ENCODE data around the gene ABHD18.
"Not testable (repeated sequence)": the region's sequence is repeated elsewhere in the genome, so short reads cannot be mapped to it uniquely, and the experiment has no call there.

Gene ABHD18

DNA sequence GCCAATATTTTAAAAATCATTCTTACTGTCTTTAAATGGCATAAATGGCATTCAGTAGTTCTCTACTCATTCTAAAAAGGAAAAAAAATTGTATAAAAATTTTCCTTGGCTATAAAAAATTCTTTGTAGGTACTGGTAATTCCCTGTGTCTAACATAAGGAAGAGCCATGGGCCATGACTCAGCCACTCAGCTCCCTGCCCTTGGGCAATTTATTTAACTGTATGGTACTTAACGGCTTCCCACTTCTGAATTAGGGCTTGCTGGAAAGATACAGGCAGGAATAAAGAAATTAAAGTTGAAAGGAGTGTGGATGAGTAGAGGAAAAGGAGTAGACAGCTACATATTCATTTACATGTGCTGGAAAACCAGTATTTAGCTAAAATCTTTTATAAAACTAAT, 30.6 kb downstream of the ABHD18 start:
- DNase-seq = no peak

DNA sequence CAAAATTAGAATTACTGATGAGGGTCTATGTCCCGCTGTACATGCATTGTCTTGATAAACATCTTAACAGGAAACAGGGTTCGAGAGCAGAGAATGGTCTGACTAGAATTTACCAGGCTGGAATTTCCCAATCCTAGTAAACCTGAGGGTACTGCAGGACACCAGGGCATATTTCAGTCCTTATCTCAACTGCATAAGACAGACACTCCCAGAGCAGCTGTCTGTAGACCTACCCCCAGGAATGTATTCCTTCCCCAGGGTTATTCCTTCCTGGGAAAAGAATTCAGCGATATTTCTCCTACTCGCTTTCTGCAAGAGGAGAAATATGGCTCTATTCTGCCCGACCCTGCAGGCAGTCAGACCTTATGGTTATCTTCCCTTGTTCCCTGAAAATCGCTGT, 31.3 kb downstream of the ABHD18 start:
- DNase-seq = not testable (repeated sequence)

DNA sequence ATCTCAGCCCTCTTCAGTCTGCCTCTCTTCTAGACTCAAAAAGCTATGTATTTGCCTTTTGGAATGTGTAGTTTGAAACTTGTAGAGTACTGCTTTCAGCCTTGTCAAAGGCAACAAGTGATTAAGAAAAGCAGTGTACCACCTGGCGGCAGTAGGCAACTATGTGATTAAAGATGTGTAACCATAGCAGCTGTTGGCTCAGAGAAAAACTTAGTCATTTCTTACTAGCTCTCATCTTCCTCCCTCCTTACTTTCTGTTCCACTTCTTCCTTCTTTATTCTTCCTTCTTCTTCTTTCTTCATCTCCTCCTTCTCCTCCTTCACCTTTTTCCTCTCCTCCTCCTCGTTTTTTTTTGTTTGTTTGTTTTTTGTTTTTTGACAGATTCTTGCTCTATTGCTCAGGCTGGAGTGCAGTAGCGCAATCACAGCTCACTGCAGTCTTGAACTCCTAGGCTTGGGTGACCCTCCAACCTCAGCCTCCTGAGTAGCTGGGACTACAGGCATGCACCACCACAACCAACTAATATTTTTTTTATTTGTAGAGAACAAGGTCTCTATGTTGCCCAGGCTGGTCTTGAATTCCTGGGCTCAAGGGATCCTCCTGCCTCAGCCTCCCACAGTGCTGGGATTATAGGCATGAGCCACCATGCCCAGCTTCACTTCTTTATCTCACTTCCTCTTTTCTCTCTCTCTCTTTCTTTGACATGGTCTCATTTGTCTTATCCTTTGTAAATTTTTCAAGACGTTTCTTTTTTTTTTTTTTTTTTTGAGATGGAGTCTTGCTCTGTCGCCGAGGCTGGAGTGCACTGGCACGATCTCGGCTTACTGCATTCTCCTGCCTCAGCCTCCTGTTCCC, 32.6 kb downstream of the ABHD18 start:
- DNase-seq = peak; percentile 95

DNA sequence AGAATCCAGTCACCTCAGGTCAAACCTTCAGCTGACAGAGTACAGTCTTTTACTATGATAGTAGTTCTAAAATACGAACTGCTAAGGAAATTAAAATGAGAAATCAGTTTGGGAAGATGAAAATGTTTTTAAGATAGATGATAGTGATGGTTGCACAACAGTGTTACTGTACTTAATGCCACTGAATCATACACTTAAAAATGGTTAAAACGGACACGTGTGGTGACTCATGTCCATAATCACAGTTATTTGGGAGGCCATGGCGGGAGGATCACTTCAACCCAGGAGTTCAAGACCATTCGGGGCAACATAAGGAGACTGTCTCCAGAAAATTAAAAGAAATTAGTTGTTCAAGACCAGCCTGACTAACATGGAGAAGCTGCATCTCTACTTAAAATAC, 41.4 kb downstream of the ABHD18 start:
- DNase-seq = peak; percentile 73

GRCh38 chr4:128009428-128009827, 44.2 kb downstream of the ABHD18 start:
- DNase-seq = peak; percentile 31

- no peak for DNase-seq
Measured at GRCh38 chr4:128025319-128025718, 60.1 kb downstream of the ABHD18 start.

DNA sequence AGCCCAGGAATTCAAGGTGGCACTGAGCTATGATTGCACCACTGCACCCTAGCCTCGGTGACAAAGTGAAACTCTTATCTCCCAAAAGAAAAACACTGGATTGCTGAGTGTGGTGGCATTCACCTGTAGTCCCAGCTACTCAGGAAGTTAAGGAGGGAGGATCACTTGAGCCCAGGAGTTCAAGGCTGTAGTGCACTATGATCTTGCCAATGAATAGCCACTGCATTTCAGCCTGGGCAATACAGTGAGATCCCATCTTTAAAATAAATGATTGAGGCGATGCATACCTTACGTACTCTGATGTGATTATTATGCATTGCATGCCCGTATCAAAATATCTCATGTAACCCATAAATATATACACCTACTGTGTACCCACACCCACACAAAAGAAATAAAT, 64.7 kb downstream of the ABHD18 start:
- no peak for DNase-seq

DNA sequence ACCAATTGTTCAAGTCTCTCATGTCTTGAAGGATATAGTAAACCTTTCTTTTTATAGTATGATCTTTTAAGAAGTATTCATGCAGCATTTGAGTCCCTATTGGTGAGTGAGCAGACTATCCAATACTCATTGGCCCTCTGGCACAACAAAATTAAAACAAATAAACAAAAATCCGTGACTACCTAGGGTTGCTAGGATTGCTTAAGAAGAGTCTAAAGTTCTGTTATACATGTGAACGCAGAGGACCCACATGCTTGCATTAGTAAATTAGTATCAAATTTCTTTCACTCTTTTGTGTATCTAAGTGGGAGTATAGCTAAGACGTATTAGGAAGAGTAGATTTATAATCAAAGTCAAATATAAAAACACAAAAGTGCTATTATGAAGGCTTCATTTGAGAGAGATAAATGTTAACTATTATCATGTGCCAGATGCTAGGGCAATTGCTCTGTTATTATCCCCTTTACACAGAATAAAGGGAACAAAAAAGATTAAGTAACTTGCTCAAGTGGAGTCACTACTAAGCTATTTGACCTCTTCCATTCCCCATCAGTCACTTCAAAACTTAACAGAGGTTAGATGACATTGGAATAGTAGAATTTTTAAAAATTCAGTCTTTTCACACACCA, 66.7 kb downstream of the ABHD18 start:
- no peak for DNase-seq

GRCh38 chr4:128039568-128039967, 74.4 kb downstream of the ABHD18 start:
- no peak for DNase-seq

GRCh38 chr4:128047019-128047418, 81.8 kb downstream of the ABHD18 start:
- DNase-seq = not testable (repeated sequence)

DNA sequence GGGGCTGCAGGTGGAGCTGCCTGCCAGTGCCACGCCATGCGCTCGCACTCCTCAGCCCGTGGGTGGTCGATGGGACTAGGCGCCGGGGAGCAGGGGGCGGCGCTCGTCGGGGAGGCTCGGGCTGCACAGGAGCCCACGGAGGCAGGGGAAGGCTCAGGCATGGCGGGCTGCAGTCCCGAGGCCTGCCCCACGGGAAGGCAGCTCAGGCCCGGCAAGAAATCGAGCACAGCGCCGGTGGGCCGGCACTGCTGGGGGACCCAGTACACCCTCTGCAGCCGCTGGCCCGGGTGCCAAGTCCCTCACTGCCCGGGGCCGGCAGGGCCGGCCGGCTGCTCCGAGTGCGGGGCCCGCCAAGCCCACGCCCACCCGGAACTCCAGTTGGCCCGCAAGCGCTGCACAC, 82.3 kb downstream of the ABHD18 start:
- DNase-seq = not testable (repeated sequence)

GRCh38 chr4:128051229-128051628, 86.0 kb downstream of the ABHD18 start:
- DNase-seq = peak; percentile 1

- not testable (repeated sequence) for DNase-seq
Measured at GRCh38 chr4:128054907-128055306, 89.7 kb downstream of the ABHD18 start.

DNA sequence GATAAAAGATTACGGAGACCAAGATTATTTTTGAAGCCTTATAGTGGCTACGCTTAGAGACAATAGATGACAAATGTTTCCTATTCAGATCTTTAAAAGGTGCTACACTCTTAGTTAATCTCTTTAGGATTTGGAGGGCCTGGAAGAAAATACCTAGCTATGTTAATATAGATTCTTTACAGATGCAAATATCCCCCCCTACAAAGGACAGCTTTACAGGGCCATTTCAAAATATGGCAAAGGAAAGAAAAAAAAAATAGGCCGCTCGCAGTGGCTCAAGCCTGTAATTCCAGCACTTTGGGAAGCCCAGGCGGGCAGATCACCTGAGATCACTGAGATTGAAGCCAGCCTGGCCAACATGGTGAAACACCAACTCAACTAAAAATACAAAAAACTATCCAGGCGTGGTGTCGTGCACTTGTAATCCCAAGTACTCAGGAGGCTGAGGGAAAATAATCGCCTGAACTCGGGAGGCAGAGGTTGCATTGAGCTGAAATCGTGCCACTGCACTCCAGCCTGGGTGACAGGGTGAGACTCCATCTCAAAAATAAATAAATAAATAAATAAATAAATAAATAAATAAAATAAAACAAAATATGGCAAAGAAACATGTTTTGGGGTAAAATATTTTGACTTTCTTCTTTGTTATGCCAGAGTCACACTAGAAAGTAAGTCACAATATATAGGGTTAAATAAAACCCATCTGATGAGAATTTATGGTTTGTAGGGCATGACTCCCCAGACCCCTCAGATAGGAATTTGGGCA, 90.4 kb downstream of the ABHD18 start:
- not testable (repeated sequence) for DNase-seq

- DNase-seq = no peak
Measured at GRCh38 chr4:128056396-128056795, 91.2 kb downstream of the ABHD18 start.

GRCh38 chr4:128060121-128060698, 95.0 kb downstream of the ABHD18 start:
- DNase-seq = no peak

- peak; percentile 91 for DNase-seq
Measured at GRCh38 chr4:128060699-128061565, 95.7 kb downstream of the ABHD18 start, which contains the start of gene LARP1B. Gene LARP1B (plus strand): TSS chr4:128061312. CDS start chr4:128074952, 13,640 bp downstream.

GRCh38 chr4:128061566-128062536, 96.6 kb downstream of the ABHD18 start:
- no peak for DNase-seq

DNA sequence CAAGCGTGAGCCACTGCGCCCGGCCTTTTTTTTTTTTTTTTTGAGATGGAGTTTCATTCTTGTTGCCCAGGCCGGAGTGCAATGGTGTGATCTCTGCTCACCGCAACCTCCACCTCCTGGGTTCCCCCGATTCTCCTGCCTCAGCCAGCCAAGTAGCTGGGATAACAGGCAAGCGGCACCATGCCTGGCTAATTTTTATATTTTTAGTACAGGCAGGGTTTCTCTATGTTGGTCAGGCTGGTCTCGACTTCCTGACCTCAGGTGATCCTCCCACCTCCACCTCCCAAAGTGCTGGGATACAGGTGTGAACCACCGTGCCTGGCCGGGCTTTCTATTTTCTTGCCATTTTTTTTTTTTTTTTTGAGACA, 101.2 kb downstream of the ABHD18 start:
- not testable (repeated sequence) for DNase-seq

DNA sequence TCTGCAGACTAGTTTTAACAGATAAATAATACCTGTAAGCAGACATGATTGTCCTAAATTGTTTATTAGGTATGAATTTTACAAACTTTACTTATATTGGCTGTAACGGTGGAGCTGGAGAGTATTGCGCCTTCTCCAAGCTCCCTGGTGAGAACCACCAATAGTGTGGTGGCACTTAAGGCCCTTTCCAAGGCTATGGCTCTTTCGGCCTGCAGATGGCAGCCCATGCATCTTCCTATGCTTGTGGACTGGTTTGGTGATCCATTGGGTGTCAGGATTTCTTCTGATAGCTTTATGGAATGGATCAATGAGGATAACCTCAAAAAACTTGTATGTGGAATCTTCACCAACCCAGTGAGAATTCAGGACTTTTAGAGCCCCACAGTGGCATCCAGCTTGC, 103.7 kb downstream of the ABHD18 start:
- DNase-seq = peak; percentile 18

GRCh38 chr4:128076464-128076863, 111.3 kb downstream of the ABHD18 start:
- no peak for DNase-seq
